ENCODE results near the gene ZCCHC7.
"Not testable (repeated sequence)": the region's sequence is repeated elsewhere in the genome, so short reads cannot be mapped to it uniquely, and the experiment has no call there.

Gene ZCCHC7

GRCh38 chr9:37290366-37290939 lies 170.1 kb downstream of the ZCCHC7 start:
- in situ Hi-C loops (cut with MboI; ENCODE audit: low sequenced_read_pairs) = no loop called here

GRCh38 chr9:37290940-37291485 lies 170.6 kb downstream of the ZCCHC7 start:
- in situ Hi-C loops (cut with MboI; ENCODE audit: low sequenced_read_pairs) = no loop called here

- in situ Hi-C loops (cut with MboI; ENCODE audit: low sequenced_read_pairs) = not testable (repeated sequence)
Observed at GRCh38 chr9:37291612-37292238, 171.4 kb downstream of the ZCCHC7 start.

GRCh38 chr9:37292896-37293295 lies 172.5 kb downstream of the ZCCHC7 start:
- in situ Hi-C loops (cut with MboI; ENCODE audit: low sequenced_read_pairs) = no loop called here

- in situ Hi-C loops (cut with MboI; ENCODE audit: low sequenced_read_pairs) = no loop called here
Observed at GRCh38 chr9:37293664-37294524, 173.5 kb downstream of the ZCCHC7 start.

GRCh38 chr9:37295178-37295577 lies 174.8 kb downstream of the ZCCHC7 start:
- in situ Hi-C loops (cut with MboI; ENCODE audit: low sequenced_read_pairs) = no loop called here

GRCh38 chr9:37295796-37296195 lies 175.4 kb downstream of the ZCCHC7 start:
- in situ Hi-C loops (cut with MboI; ENCODE audit: low sequenced_read_pairs) = no loop called here

- in situ Hi-C loops (cut with MboI; ENCODE audit: low sequenced_read_pairs) = no loop called here
Observed at GRCh38 chr9:37297592-37297991, 177.2 kb downstream of the ZCCHC7 start.

- in situ Hi-C loops (cut with MboI; ENCODE audit: low sequenced_read_pairs) = no loop called here
Observed at GRCh38 chr9:37300620-37301019, 180.2 kb downstream of the ZCCHC7 start.

GRCh38 chr9:37301042-37301853 lies 180.9 kb downstream of the ZCCHC7 start:
- in situ Hi-C loops (cut with MboI; ENCODE audit: low sequenced_read_pairs) = no loop called here

- in situ Hi-C loops (cut with MboI; ENCODE audit: low sequenced_read_pairs) = no loop called here
Observed at GRCh38 chr9:37301854-37302172, 181.4 kb downstream of the ZCCHC7 start.

GRCh38 chr9:37302277-37302676 lies 181.9 kb downstream of the ZCCHC7 start:
- in situ Hi-C loops (cut with MboI; ENCODE audit: low sequenced_read_pairs) = no loop called here

- in situ Hi-C loops (cut with MboI; ENCODE audit: low sequenced_read_pairs) = not testable (repeated sequence)
Observed at GRCh38 chr9:37303272-37303671, 182.9 kb downstream of the ZCCHC7 start.

GRCh38 chr9:37309136-37309535 lies 188.8 kb downstream of the ZCCHC7 start:
- in situ Hi-C loops (cut with MboI; ENCODE audit: low sequenced_read_pairs) = no loop called here

GRCh38 chr9:37311938-37312708 lies 191.7 kb downstream of the ZCCHC7 start:
- in situ Hi-C loops (cut with MboI; ENCODE audit: low sequenced_read_pairs) = no loop called here

- in situ Hi-C loops (cut with MboI; ENCODE audit: low sequenced_read_pairs) = no loop called here
Observed at GRCh38 chr9:37324261-37324683, 203.9 kb downstream of the ZCCHC7 start.

- in situ Hi-C loops (cut with MboI; ENCODE audit: low sequenced_read_pairs) = no loop called here
Observed at GRCh38 chr9:37324691-37325490, 204.5 kb downstream of the ZCCHC7 start.

GRCh38 chr9:37325778-37326177 lies 205.4 kb downstream of the ZCCHC7 start:
- in situ Hi-C loops (cut with MboI; ENCODE audit: low sequenced_read_pairs) = no loop called here

- in situ Hi-C loops (cut with MboI; ENCODE audit: low sequenced_read_pairs) = no loop called here
Observed at GRCh38 chr9:37327553-37327952, 207.2 kb downstream of the ZCCHC7 start.
